Kidney epithelial cell (primary cell): ENCODE results near the gene HACL1. TPM values are rescaled to one million over a fixed set of nuclear protein-coding genes. Genes with fewer than 3 reads are reported as not detected.

ENCODE experiments used
- DNase-seq: peaks from one replicate; pipeline ENCODE4 v3.0.0-alpha.2; 2010; ENCODE audit warnings: low read depth
- H3K27me3 ChIP-seq: 2 replicates; pipeline ENCODE4 v1.6.0; 2011; ENCODE audit warnings: low read length; ENCODE audit not compliant: control insufficient read depth, insufficient read depth
- H3K36me3 ChIP-seq: 2 replicates; pipeline ENCODE4 v1.5.1; 2011; ENCODE audit warnings: low read length; ENCODE audit not compliant: control insufficient read depth, insufficient read depth
- H3K4me3 ChIP-seq: 2 replicates; pipeline ENCODE4 v1.5.1; 2011; ENCODE audit warnings: low read depth, mild to moderate bottlenecking, control low read depth, low read length
- CTCF ChIP-seq: IDR thresholded peaks from 2 replicates; pipeline ENCODE4 v1.5.1; 2011; ENCODE audit warnings: mild to moderate bottlenecking, moderate library complexity, low read length, control low read depth, inconsistent platforms; ENCODE audit not compliant: insufficient read depth, poor library complexity, severe bottlenecking
- total RNA-seq: library from RNA; depleted of rRNA; stranded (reverse); fragments of >200 nt; gene quantifications from 2 replicates; pipeline ENCODE4 v1.2.3, GENCODE V29; 2015

Gene HACL1
- total RNA-seq = 19.8 and 24.9 TPM in 2 replicates

GRCh38 chr3:15601399-15602145 lies at the start of gene HACL1, which contains the start of gene BTD:
TSS of gene HACL1 (minus strand) at chr3:15601569. CDS start at chr3:15601463, 106 bp downstream.
TSS of gene BTD (plus strand) at chr3:15601745. CDS start at chr3:15635440, 33,695 bp downstream.
- Histone ChIP-seq H3K36me3 (no peaks in the 10 kb centered on the region), H3K4me3 (peak within 1 kb of the TSS; percentile 91), H3K27me3 (no peaks in the 10 kb centered on the region)
- TF ChIP-seq CTCF = peak; percentile 38
- peak; percentile 98 for DNase-seq

- H3K27me3 ChIP-seq = no peaks in the 10 kb centered on the region
- H3K4me3 ChIP-seq = no peak overlapping the region
- TF ChIP-seq CTCF = no peak
These were observed 48.5 kb upstream of the HACL1 start for GRCh38 chr3:15649858-15650257.

GRCh38 chr3:15649341-15649740 lies 48.0 kb upstream of the HACL1 start:
- H3K4me3 ChIP-seq = no peak overlapping the region
- TF ChIP-seq CTCF = no peak
- H3K27me3 ChIP-seq = no peaks in the 10 kb centered on the region
- H3K36me3 ChIP-seq = no peaks in the 10 kb centered on the region
- DNase-seq = no peak

More at GRCh38 chr3:15649858-15650257, 48.5 kb upstream of the HACL1 start:
- no peaks in the 10 kb centered on the region for H3K36me3 ChIP-seq
- no peak for DNase-seq

GRCh38 chr3:15647611-15648167 lies 46.3 kb upstream of the HACL1 start:
- Histone ChIP-seq H3K27me3 (no peaks in the 10 kb centered on the region), H3K36me3 (no peaks in the 10 kb centered on the region), H3K4me3 (no peak overlapping the region)
- no peak for TF ChIP-seq CTCF
- peak; percentile 78 for DNase-seq

GRCh38 chr3:15646851-15647511 lies 45.6 kb upstream of the HACL1 start:
- no peaks in the 10 kb centered on the region for H3K36me3 ChIP-seq
- no peak overlapping the region for H3K4me3 ChIP-seq
- TF ChIP-seq CTCF = no peak
- no peaks in the 10 kb centered on the region for H3K27me3 ChIP-seq
- DNase-seq = peak; percentile 96
